ENCODE data around the gene IL1RAPL2.

The IL1RAPL2 gene

DNA sequence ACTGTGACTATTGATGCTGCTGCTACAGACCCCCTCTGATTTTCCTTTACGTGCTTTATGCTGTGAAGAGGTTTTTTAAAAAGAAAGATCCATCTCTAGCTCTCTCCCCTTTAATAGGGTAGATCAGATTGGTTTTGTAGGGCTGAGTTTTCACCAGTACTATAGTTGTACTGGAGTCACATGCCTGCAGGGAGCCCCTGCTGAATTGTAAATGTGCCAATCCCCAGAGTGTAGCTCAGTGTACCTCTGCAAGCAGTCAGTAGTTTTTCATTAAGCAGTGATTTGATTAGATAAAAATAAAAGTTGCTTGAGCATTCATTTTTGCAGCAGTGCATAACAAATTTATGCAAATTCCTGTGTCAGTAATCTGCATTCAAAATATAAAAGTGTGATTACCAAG lies 179.2 kb downstream of the IL1RAPL2 start:
- no peak overlapping the region for H3K4me2 ChIP-seq (ENCODE audit: low read length)
- no peaks in the 10 kb centered on the region for H3K9me3 ChIP-seq (ENCODE audit: insufficient read depth, low read length)
- H2AFZ ChIP-seq (ENCODE audit: low read depth, low read length), result no peak overlapping the region
- H3K36me3 ChIP-seq (replicated peaks; ENCODE audit: low read depth, low read length), result no peaks in the 10 kb centered on the region
- H3K9ac ChIP-seq (ENCODE audit: low read length), result no peak overlapping the region
- H3K79me2 ChIP-seq (ENCODE audit: low read length), result no peaks in the 10 kb centered on the region
- TF ChIP-seq EZH2phosphoT487 (IDR thresholded peaks at IDR 0.05; ENCODE audit: low read depth), result no peak
- TF ChIP-seq, protein P1, sequence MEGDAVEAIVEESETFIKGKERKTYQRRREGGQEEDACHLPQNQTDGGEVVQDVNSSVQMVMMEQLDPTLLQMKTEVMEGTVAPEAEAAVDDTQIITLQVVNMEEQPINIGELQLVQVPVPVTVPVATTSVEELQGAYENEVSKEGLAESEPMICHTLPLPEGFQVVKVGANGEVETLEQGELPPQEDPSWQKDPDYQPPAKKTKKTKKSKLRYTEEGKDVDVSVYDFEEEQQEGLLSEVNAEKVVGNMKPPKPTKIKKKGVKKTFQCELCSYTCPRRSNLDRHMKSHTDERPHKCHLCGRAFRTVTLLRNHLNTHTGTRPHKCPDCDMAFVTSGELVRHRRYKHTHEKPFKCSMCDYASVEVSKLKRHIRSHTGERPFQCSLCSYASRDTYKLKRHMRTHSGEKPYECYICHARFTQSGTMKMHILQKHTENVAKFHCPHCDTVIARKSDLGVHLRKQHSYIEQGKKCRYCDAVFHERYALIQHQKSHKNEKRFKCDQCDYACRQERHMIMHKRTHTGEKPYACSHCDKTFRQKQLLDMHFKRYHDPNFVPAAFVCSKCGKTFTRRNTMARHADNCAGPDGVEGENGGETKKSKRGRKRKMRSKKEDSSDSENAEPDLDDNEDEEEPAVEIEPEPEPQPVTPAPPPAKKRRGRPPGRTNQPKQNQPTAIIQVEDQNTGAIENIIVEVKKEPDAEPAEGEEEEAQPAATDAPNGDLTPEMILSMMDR (IDR thresholded peaks at IDR 0.05; ENCODE audit: low read depth, low read length), result no peak
- H3K4me1 ChIP-seq (ENCODE audit: low read length), result no peaks in the 10 kb centered on the region
- no peak overlapping the region for H3K27ac ChIP-seq (ENCODE audit: low read length)
- no peaks in the 10 kb centered on the region for H3K27me3 ChIP-seq (ENCODE audit: low read depth, low read length)
- H4K20me1 ChIP-seq (ENCODE audit: insufficient read depth, low read length), result no peaks in the 10 kb centered on the region
- H3K4me3 ChIP-seq (ENCODE audit: low read length), result no peak overlapping the region

DNA sequence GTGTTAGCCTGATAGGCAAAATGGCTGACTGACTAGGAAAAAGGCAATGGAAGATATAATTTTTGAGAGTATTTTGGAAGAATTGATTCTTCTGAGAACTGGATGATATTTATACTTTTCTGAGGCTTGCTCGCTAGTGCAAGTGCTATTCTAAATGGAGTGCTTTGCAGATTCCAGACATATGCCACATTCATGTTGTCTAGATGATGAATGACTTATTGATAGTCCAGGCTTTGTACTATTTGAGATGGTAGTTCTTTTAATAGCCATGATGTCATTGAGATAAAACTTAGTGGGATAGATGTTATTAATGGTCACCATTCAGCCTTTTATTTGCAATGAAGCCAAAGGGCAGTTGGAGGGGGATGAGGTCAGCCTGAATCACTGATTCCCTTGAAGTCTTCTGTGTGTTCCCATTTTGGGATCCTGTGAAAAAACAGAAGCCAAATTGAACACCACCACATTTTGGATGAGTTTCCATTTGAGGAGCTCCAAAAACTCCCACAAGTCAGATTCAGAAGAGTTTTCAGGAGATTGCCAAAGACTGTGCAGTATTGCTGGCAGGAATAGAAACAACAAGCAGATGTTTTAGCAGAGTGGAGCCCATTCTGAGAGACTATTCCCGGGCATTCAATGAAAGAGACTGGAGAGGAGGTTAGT lies 184.1 kb downstream of the IL1RAPL2 start:
- H3K4me2 ChIP-seq (ENCODE audit: low read length), result no peak overlapping the region
- H3K4me1 ChIP-seq (ENCODE audit: low read length), result no peaks in the 10 kb centered on the region
- no peaks in the 10 kb centered on the region for H3K79me2 ChIP-seq (ENCODE audit: low read length)
- H2AFZ ChIP-seq (ENCODE audit: low read depth, low read length), result no peak overlapping the region
- no peak overlapping the region for H3K27ac ChIP-seq (ENCODE audit: low read length)
- H3K27me3 ChIP-seq (ENCODE audit: low read depth, low read length), result no peaks in the 10 kb centered on the region
- no peak for TF ChIP-seq EZH2phosphoT487 (IDR thresholded peaks at IDR 0.05; ENCODE audit: low read depth)
- TF ChIP-seq, protein P1 (IDR thresholded peaks at IDR 0.05; ENCODE audit: low read depth, low read length), result no peak
- H3K36me3 ChIP-seq (replicated peaks; ENCODE audit: low read depth, low read length), result no peaks in the 10 kb centered on the region
- H3K9ac ChIP-seq (ENCODE audit: low read length), result no peak overlapping the region
- H3K4me3 ChIP-seq (ENCODE audit: low read length), result no peak overlapping the region
- no peaks in the 10 kb centered on the region for H4K20me1 ChIP-seq (ENCODE audit: insufficient read depth, low read length)
- no peaks in the 10 kb centered on the region for H3K9me3 ChIP-seq (ENCODE audit: insufficient read depth, low read length)

DNA sequence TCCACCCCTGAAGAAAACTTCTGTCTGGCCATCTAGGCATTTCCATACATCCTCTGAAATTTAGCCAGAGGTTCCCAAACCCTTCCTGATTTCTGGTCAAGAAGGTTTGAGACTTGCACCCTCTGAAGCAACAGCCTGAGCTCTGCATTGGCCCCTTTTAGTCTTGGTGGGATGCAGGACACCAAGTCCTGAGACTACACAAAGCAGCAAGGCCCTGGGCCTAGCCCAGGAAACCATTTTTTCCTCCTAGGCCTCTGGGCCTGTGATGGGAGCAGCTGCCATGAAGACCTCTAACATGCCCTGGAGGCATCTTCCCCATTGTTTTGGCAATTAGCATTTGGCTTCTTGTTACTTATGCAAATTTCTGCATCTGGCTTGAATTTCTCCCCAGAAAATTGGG lies 196.6 kb downstream of the IL1RAPL2 start:
- TF ChIP-seq, protein P1 (IDR thresholded peaks at IDR 0.05; ENCODE audit: low read depth, low read length), result no peak
- no peak for TF ChIP-seq EZH2phosphoT487 (IDR thresholded peaks at IDR 0.05; ENCODE audit: low read depth)
- Histone ChIP-seq H3K27ac (ENCODE audit: low read length) (no peak overlapping the region), H3K79me2 (ENCODE audit: low read length) (no peaks in the 10 kb centered on the region), H3K4me1 (ENCODE audit: low read length) (no peaks in the 10 kb centered on the region), H3K4me2 (ENCODE audit: low read length) (no peak overlapping the region), H3K36me3 (replicated peaks; ENCODE audit: low read depth, low read length) (no peaks in the 10 kb centered on the region), H3K9ac (ENCODE audit: low read length) (no peak overlapping the region), H3K9me3 (ENCODE audit: insufficient read depth, low read length) (no peaks in the 10 kb centered on the region), H3K4me3 (ENCODE audit: low read length) (no peak overlapping the region), H2AFZ (ENCODE audit: low read depth, low read length) (no peak overlapping the region), H4K20me1 (ENCODE audit: insufficient read depth, low read length) (no peaks in the 10 kb centered on the region), H3K27me3 (ENCODE audit: low read depth, low read length) (no peaks in the 10 kb centered on the region)

DNA sequence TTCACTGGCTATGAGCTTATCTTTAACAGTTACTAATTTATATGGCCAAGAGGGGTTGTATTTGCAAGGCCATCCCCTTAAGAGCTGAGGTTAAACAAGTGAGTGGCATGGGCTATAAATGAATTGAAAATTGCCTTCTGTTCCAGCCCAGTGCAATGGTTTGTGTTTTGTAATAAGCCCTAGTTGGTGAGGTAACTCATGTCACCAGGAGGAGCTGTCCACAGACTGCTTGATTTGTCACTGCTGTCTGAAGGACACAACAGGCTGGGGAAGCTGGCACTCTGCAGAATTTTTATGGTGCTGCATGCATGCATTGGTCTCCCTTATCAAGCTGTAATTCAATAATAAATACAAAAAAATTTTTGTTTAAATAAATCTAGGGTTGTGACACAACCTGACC lies 223.8 kb downstream of the IL1RAPL2 start:
- TF ChIP-seq, protein P1 (IDR thresholded peaks at IDR 0.05; ENCODE audit: low read depth, low read length), result no peak
- no peak for TF ChIP-seq EZH2phosphoT487 (IDR thresholded peaks at IDR 0.05; ENCODE audit: low read depth)
- Histone ChIP-seq H3K27ac (ENCODE audit: low read length) (no peak overlapping the region), H3K4me1 (ENCODE audit: low read length) (no peaks in the 10 kb centered on the region)

More for the DNA sequence above, 223.8 kb downstream of the IL1RAPL2 start:
- Histone ChIP-seq H3K9ac (ENCODE audit: low read length) (no peak overlapping the region), H3K4me3 (ENCODE audit: low read length) (no peak overlapping the region), H3K36me3 (replicated peaks; ENCODE audit: low read depth, low read length) (no peaks in the 10 kb centered on the region), H3K27me3 (ENCODE audit: low read depth, low read length) (no peaks in the 10 kb centered on the region), H3K4me2 (ENCODE audit: low read length) (no peak overlapping the region), H3K9me3 (ENCODE audit: insufficient read depth, low read length) (no peaks in the 10 kb centered on the region), H2AFZ (ENCODE audit: low read depth, low read length) (no peak overlapping the region), H3K79me2 (ENCODE audit: low read length) (no peaks in the 10 kb centered on the region), H4K20me1 (ENCODE audit: insufficient read depth, low read length) (no peaks in the 10 kb centered on the region)

Measured in OCI-LY3 (cell line).